ENCODE data around the gene APLF. TPM values are rescaled to one million over a fixed set of nuclear protein-coding genes. Genes with fewer than 3 reads are reported as not detected.

The APLF gene
- total and polyA plus RNA-seq, 2 donors (not counting 3 experiments of a cell fraction or from before 2014, with no cell fraction given): 0.75 to 2.3 TPM

GRCh38 chr2:68468801-68469200, 1.4 kb downstream of the APLF start:
- H3K27ac ChIP-seq (ENCODE audit: insufficient read depth, low read depth, low read length): no peak overlapping the region
- H4K20me1 ChIP-seq (replicated peaks; ENCODE audit: control insufficient read depth, extremely low read depth, insufficient read depth, low read length): no peaks in the 10 kb centered on the region
- DNase-seq (ENCODE audit: low read depth, low spot score) (no peak), FAIRE-seq (no peak)
- H2AFZ ChIP-seq (ENCODE audit: low read depth, low read length): no peak overlapping the region
- peaks cover 7% of the 10 kb centered on the region for H3K4me1 ChIP-seq (ENCODE audit: control insufficient read depth, extremely low read depth, insufficient read depth, low read length)
- H3K9me1 ChIP-seq (replicated peaks; ENCODE audit: control insufficient read depth, extremely low read depth, insufficient read depth, low read length): no peaks in the 10 kb centered on the region
- ChIA-PET POLR2A (no interaction called here), CTCF (interaction anchor here (1.1 to 7.5 kb wide), 6 partner anchors 19 to 475 kb away, joined by 3 to 305 read pairs (median 32); no protein-coding TSS in a partner anchor)
- dilution Hi-C loops (cut with MboI; ENCODE audit: extremely low pct_ligation_motif_present, low sequenced_read_pairs) (no loop called here), intact Hi-C loops (cut with micrococcal nuclease) (loop anchor here (5.0 kb wide), 3 partner anchors 184 to 438 kb away; no protein-coding TSS in a partner anchor)
- H3K4me2 ChIP-seq (ENCODE audit: insufficient read depth, low read length): peak overlapping the region; percentile 91
- TF ChIP-seq FOS (IDR thresholded peaks at IDR 0.05; ENCODE audit: borderline replicate concordance, insufficient read depth, low read length) (no peak), MAX (IDR thresholded peaks at IDR 0.05; ENCODE audit: insufficient read depth, insufficient read length) (no peak), JUN (IDR thresholded peaks at IDR 0.05; ENCODE audit: borderline replicate concordance, insufficient read depth, insufficient read length, low read depth) (no peak), EZH2 (IDR thresholded peaks at IDR 0.05; ENCODE audit: borderline replicate concordance, low read depth, low read length, severe bottlenecking) (no peak), CTCF (IDR thresholded peaks at IDR 0.05; ENCODE audit: extremely low read depth in 1 of 2, insufficient read depth in 1 of 2, low read depth in 1 of 2, low read length in 2 of 2) (no peak), GATA2 (IDR thresholded peaks at IDR 0.05; ENCODE audit: insufficient read depth, insufficient read length, low read depth, low read length) (no peak), POLR2AphosphoS5 (IDR thresholded peaks at IDR 0.05; ENCODE audit: insufficient read depth, low read depth, low read length) (no peak), POLR2A (IDR thresholded peaks at IDR 0.05; ENCODE audit: low read depth, low read length) (no peak), MYC (IDR thresholded peaks at IDR 0.05; ENCODE audit: low read depth, low read length) (no peak)
- no peak overlapping the region for H3K4me3 ChIP-seq (replicated peaks in 1 of 3; ENCODE audit: insufficient read depth in 1 of 3, low read depth in 1 of 3, low read length in 3 of 3)
- no peaks in the 10 kb centered on the region for H3K36me3 ChIP-seq (ENCODE audit: control insufficient read depth in 2 of 2, extremely low read depth in 1 of 2, insufficient read depth in 2 of 2, low read length in 2 of 2)
- no peaks in the 10 kb centered on the region for H3K9me3 ChIP-seq (replicated peaks; ENCODE audit: control insufficient read depth, insufficient read depth, low read length)
- H3K27me3 ChIP-seq (ENCODE audit: control insufficient read depth in 2 of 2, insufficient read depth in 2 of 2, low read length in 2 of 2): no peaks in the 10 kb centered on the region
- no TSS peak for BruUV-seq (replicated peaks)
- no peak overlapping the region for H3K9ac ChIP-seq (replicated peaks; ENCODE audit: extremely low read depth, insufficient read depth, low read length)
- no peaks in the 10 kb centered on the region for H3K79me2 ChIP-seq (ENCODE audit: control insufficient read depth, insufficient read depth, low read length)
